Ectodermal cell (in vitro differentiated cells): ENCODE measurements around the gene SH3PXD2B.
"Not testable (repeated sequence)": the region's sequence is repeated elsewhere in the genome, so short reads cannot be mapped to it uniquely, and the experiment has no call there.

ENCODE experiments used
- H3K27ac ChIP-seq: 2 replicates; pipeline ENCODE4 v1.7.0; 2013; ENCODE audit warnings: mild to moderate bottlenecking, low read depth, low read length; ENCODE audit not compliant: insufficient read depth, poor library complexity, severe bottlenecking
- H3K27me3 ChIP-seq: 2 replicates; pipeline ENCODE4 v1.7.0; 2013; ENCODE audit warnings: mild to moderate bottlenecking, low read length; ENCODE audit not compliant: insufficient read depth, control insufficient read depth, poor library complexity, severe bottlenecking
- H3K36me3 ChIP-seq: one replicate; pipeline ENCODE4 v1.7.0; 2013; ENCODE audit warnings: low read length; ENCODE audit not compliant: control insufficient read depth, insufficient read depth
- H3K4me1 ChIP-seq: one replicate; pipeline ENCODE4 v1.7.0; 2013; ENCODE audit warnings: low read length; ENCODE audit not compliant: control insufficient read depth, insufficient read depth
- H3K4me3 ChIP-seq: 2 replicates; pipeline ENCODE4 v1.7.0; 2013; ENCODE audit warnings: low read depth, low read length, control low read depth; ENCODE audit not compliant: insufficient read depth
- H3K9me3 ChIP-seq: 2 replicates; pipeline ENCODE4 v1.7.0; 2013; ENCODE audit warnings: mild to moderate bottlenecking, low read length, moderate library complexity; ENCODE audit not compliant: control insufficient read depth
- whole genome bisulfite sequencing, 2 experiments: methylation state at CpG; one replicate each; pipeline ENCODE4 v1.1.7; 2013; ENCODE audit warnings: missing lambda C conversion rate in 2 of 2; 5-methylcytosine and 5-hydroxymethylcytosine counted together

Gene SH3PXD2B

GRCh38 chr5:172353846-172354245 is 100.5 kb downstream of the SH3PXD2B start:
- Histone ChIP-seq H3K4me1 (no peaks in the 10 kb centered on the region), H3K4me3 (no peak overlapping the region), H3K36me3 (peaks cover 47% of the 10 kb centered on the region), H3K27me3 (no peaks in the 10 kb centered on the region), H3K9me3 (no peaks in the 10 kb centered on the region), H3K27ac (no peak overlapping the region)
- 97% methylated on average over 10 of the region's 10 CpGs for WGBS, 2 experiments

GRCh38 chr5:172353271-172353812 is 101.0 kb downstream of the SH3PXD2B start:
- H3K27me3 ChIP-seq: no peaks in the 10 kb centered on the region
- H3K4me3 ChIP-seq: no peak overlapping the region
- H3K9me3 ChIP-seq: no peaks in the 10 kb centered on the region
- WGBS, 2 experiments: 89 to 91% methylated on average over 8 of the region's 8 CpGs
- no peak overlapping the region for H3K27ac ChIP-seq
- H3K4me1 ChIP-seq: no peaks in the 10 kb centered on the region
- H3K36me3 ChIP-seq: peaks cover 42% of the 10 kb centered on the region

GRCh38 chr5:172352526-172352925 is 101.8 kb downstream of the SH3PXD2B start:
- peaks cover 42% of the 10 kb centered on the region for H3K36me3 ChIP-seq
- not testable (repeated sequence) for H3K27ac ChIP-seq, H3K4me1 ChIP-seq, H3K27me3 ChIP-seq, H3K4me3 ChIP-seq, H3K9me3 ChIP-seq
- 96% methylated on average over 7 of the region's 7 CpGs for WGBS, 2 experiments

GRCh38 chr5:172351240-172351778 is 103.0 kb downstream of the SH3PXD2B start:
- Histone ChIP-seq H3K36me3 (peaks cover 48% of the 10 kb centered on the region), H3K27ac (no peak overlapping the region), H3K4me1 (no peaks in the 10 kb centered on the region), H3K4me3 (no peak overlapping the region), H3K27me3 (no peaks in the 10 kb centered on the region), H3K9me3 (no peaks in the 10 kb centered on the region)
- WGBS, 2 experiments: 85 to 91% methylated on average over 2 to 3 of the region's 3 CpGs

- Histone ChIP-seq H3K4me1 (no peaks in the 10 kb centered on the region), H3K36me3 (peaks cover 44% of the 10 kb centered on the region)
These were observed 103.8 kb downstream of the SH3PXD2B start for GRCh38 chr5:172350212-172351181.

GRCh38 chr5:172348733-172349132 is 105.6 kb downstream of the SH3PXD2B start:
- H3K4me1 ChIP-seq, H3K4me3 ChIP-seq, H3K27me3 ChIP-seq, H3K9me3 ChIP-seq, H3K27ac ChIP-seq: not testable (repeated sequence)
- peaks cover 38% of the 10 kb centered on the region for H3K36me3 ChIP-seq
- whole genome bisulfite sequencing, 2 experiments: 89 to 95% methylated on average over 5 of the region's 5 CpGs

More at GRCh38 chr5:172350212-172351181, 103.8 kb downstream of the SH3PXD2B start:
- 94 to 95% methylated on average over 26 of the region's 26 CpGs for WGBS, 2 experiments
- Histone ChIP-seq H3K9me3 (no peaks in the 10 kb centered on the region), H3K27me3 (no peaks in the 10 kb centered on the region), H3K27ac (no peak overlapping the region), H3K4me3 (no peak overlapping the region)

- Histone ChIP-seq H3K36me3 (peaks cover 34% of the 10 kb centered on the region), H3K9me3 (no peaks in the 10 kb centered on the region)
These were observed 106.2 kb downstream of the SH3PXD2B start for GRCh38 chr5:172348084-172348483.

GRCh38 chr5:172347496-172348052 is 106.8 kb downstream of the SH3PXD2B start:
- Histone ChIP-seq H3K9me3 (no peaks in the 10 kb centered on the region), H3K27ac (no peak overlapping the region), H3K4me3 (no peak overlapping the region), H3K4me1 (no peaks in the 10 kb centered on the region), H3K27me3 (no peaks in the 10 kb centered on the region), H3K36me3 (peaks cover 32% of the 10 kb centered on the region)
- 94 to 96% methylated on average over 8 of the region's 8 CpGs for WGBS, 2 experiments

More at GRCh38 chr5:172348084-172348483, 106.2 kb downstream of the SH3PXD2B start:
- WGBS, 2 experiments: 92 to 97% methylated on average over 5 of the region's 5 CpGs
- Histone ChIP-seq H3K27me3 (no peaks in the 10 kb centered on the region), H3K4me3 (no peak overlapping the region), H3K27ac (no peak overlapping the region), H3K4me1 (no peaks in the 10 kb centered on the region)

- no peaks in the 10 kb centered on the region for H3K27me3 ChIP-seq
- peaks cover 32% of the 10 kb centered on the region for H3K36me3 ChIP-seq
- H3K4me1 ChIP-seq: no peaks in the 10 kb centered on the region
- H3K4me3 ChIP-seq: no peak overlapping the region
- 95% methylated on average over 10 to 11 of the region's 11 CpGs for WGBS, 2 experiments
- no peak overlapping the region for H3K27ac ChIP-seq
- no peaks in the 10 kb centered on the region for H3K9me3 ChIP-seq
These were observed 108.4 kb downstream of the SH3PXD2B start for GRCh38 chr5:172345881-172346280.

- no peaks in the 10 kb centered on the region for H3K4me1 ChIP-seq
- H3K27me3 ChIP-seq: no peaks in the 10 kb centered on the region
- 92 to 94% methylated on average over 3 of the region's 3 CpGs for WGBS, 2 experiments
- no peak overlapping the region for H3K27ac ChIP-seq
- H3K4me3 ChIP-seq: no peak overlapping the region
- H3K9me3 ChIP-seq: no peaks in the 10 kb centered on the region
- peaks cover 25% of the 10 kb centered on the region for H3K36me3 ChIP-seq
These were observed 109.4 kb downstream of the SH3PXD2B start for GRCh38 chr5:172344855-172345409.
